ENCODE measurements around the gene HMGXB3. TPM values are rescaled to one million over a fixed set of nuclear protein-coding genes. Genes with fewer than 3 reads are reported as not detected.

The HMGXB3 gene
- total RNA-seq, 1 donor from 2014 or later: 64.0 TPM

- Histone ChIP-seq H3K36me3 (ENCODE audit: control insufficient read depth, insufficient read depth, low read length) (peaks cover 11% of the 10 kb centered on the region), H3K4me3 (ENCODE audit: low read depth, low read length) (no peak overlapping the region), H3K27me3 (ENCODE audit: control insufficient read depth, insufficient read depth, low read length) (no peaks in the 10 kb centered on the region)
- TF ChIP-seq, protein P1, sequence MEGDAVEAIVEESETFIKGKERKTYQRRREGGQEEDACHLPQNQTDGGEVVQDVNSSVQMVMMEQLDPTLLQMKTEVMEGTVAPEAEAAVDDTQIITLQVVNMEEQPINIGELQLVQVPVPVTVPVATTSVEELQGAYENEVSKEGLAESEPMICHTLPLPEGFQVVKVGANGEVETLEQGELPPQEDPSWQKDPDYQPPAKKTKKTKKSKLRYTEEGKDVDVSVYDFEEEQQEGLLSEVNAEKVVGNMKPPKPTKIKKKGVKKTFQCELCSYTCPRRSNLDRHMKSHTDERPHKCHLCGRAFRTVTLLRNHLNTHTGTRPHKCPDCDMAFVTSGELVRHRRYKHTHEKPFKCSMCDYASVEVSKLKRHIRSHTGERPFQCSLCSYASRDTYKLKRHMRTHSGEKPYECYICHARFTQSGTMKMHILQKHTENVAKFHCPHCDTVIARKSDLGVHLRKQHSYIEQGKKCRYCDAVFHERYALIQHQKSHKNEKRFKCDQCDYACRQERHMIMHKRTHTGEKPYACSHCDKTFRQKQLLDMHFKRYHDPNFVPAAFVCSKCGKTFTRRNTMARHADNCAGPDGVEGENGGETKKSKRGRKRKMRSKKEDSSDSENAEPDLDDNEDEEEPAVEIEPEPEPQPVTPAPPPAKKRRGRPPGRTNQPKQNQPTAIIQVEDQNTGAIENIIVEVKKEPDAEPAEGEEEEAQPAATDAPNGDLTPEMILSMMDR (IDR thresholded peaks at IDR 0.05; ENCODE audit: insufficient read depth, low read length, poor library complexity, severe bottlenecking): no peak
- no peak for DNase-seq (ENCODE audit: low read depth)
These were observed 38.0 kb downstream of the HMGXB3 start for GRCh38 chr5:150038547-150038946.

- H3K27me3 ChIP-seq (ENCODE audit: control insufficient read depth, insufficient read depth, low read length): no peaks in the 10 kb centered on the region
- DNase-seq (ENCODE audit: low read depth): no peak
- H3K36me3 ChIP-seq (ENCODE audit: control insufficient read depth, insufficient read depth, low read length): peaks cover 6% of the 10 kb centered on the region
- H3K4me3 ChIP-seq (ENCODE audit: low read depth, low read length): no peak overlapping the region
- TF ChIP-seq, protein P1 (IDR thresholded peaks at IDR 0.05; ENCODE audit: insufficient read depth, low read length, poor library complexity, severe bottlenecking): no peak
These were observed 41.9 kb downstream of the HMGXB3 start for GRCh38 chr5:150042459-150042858.

DNA sequence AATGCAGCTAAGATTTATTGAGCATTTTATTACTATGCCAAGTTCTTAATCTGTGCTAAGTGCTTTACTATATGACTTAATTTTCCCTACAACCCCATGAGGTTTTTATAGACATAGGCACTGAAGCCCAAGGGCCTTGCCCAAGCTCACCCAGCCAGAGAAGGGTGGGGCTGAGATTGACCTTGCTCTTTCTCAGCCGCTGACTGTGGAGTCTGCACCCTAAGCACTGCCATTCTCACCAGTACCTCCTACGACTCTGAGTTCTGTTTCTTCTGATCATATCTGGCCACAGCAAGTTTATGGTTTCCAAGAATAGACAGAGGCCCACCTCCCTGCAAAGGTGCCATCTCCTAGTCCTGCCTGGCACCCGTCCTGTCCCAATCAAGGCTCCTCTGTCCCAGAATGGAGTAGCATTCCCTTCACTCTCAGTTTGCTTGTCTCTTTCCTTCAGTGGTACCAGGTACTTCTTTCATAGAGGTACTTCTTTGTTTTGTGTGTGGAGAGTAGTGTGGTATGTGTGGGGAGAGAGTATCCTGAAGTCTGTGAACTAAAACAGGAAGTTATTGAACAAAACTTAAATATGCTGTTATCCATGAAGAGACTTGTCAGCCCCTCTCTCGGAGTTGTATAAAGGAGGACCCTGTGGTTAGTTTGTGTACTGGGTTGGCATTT is 43.3 kb downstream of the HMGXB3 start:
- H3K36me3 ChIP-seq (ENCODE audit: control insufficient read depth, insufficient read depth, low read length): peaks cover 6% of the 10 kb centered on the region
- TF ChIP-seq, protein P1 (IDR thresholded peaks at IDR 0.05; ENCODE audit: insufficient read depth, low read length, poor library complexity, severe bottlenecking): no peak
- DNase-seq (ENCODE audit: low read depth): no peak
- H3K27me3 ChIP-seq (ENCODE audit: control insufficient read depth, insufficient read depth, low read length): no peaks in the 10 kb centered on the region
- no peak overlapping the region for H3K4me3 ChIP-seq (ENCODE audit: low read depth, low read length)

DNA sequence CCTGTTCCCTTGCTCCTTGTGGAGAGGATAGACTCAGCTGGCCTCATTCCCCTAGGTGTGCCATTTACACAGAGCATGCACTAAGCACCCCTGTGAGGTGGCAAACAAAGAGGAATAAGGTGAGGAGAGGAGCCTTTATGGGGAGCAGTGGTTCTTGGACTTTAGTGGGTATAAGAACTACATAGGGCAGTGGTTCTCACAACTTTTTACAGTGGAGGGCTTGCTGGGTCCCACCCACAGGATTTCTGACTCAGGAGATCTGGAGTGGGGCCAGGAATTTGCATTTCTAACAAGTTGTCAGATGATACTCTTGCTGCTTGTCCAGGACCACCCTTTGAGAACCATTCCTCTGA is 43.8 kb downstream of the HMGXB3 start:
- no peak for DNase-seq (ENCODE audit: low read depth)
- Histone ChIP-seq H3K4me3 (ENCODE audit: low read depth, low read length) (no peak overlapping the region), H3K36me3 (ENCODE audit: control insufficient read depth, insufficient read depth, low read length) (peaks cover 4% of the 10 kb centered on the region)

GRCh38 chr5:150044712-150045111 is 44.2 kb downstream of the HMGXB3 start:
- H3K4me3 ChIP-seq (ENCODE audit: low read depth, low read length): no peak overlapping the region
- TF ChIP-seq, protein P1 (IDR thresholded peaks at IDR 0.05; ENCODE audit: insufficient read depth, low read length, poor library complexity, severe bottlenecking): no peak
- peaks cover 4% of the 10 kb centered on the region for H3K36me3 ChIP-seq (ENCODE audit: control insufficient read depth, insufficient read depth, low read length)
- DNase-seq (ENCODE audit: low read depth): no peak
- H3K27me3 ChIP-seq (ENCODE audit: control insufficient read depth, insufficient read depth, low read length): no peaks in the 10 kb centered on the region

More for the DNA sequence above, 43.8 kb downstream of the HMGXB3 start:
- H3K27me3 ChIP-seq (ENCODE audit: control insufficient read depth, insufficient read depth, low read length): no peaks in the 10 kb centered on the region
- TF ChIP-seq, protein P1 (IDR thresholded peaks at IDR 0.05; ENCODE audit: insufficient read depth, low read length, poor library complexity, severe bottlenecking): no peak

- peaks cover 7% of the 10 kb centered on the region for H3K36me3 ChIP-seq (ENCODE audit: control insufficient read depth, insufficient read depth, low read length)
- TF ChIP-seq, protein P1 (IDR thresholded peaks at IDR 0.05; ENCODE audit: insufficient read depth, low read length, poor library complexity, severe bottlenecking): no peak
These were observed 45.0 kb downstream of the HMGXB3 start for GRCh38 chr5:150045549-150045948.

More at GRCh38 chr5:150045549-150045948, 45.0 kb downstream of the HMGXB3 start:
- DNase-seq (ENCODE audit: low read depth): no peak
- H3K4me3 ChIP-seq (ENCODE audit: low read depth, low read length): no peak overlapping the region
- no peaks in the 10 kb centered on the region for H3K27me3 ChIP-seq (ENCODE audit: control insufficient read depth, insufficient read depth, low read length)
